HL-60 (cell line): Measurements from ENCODE around the gene PNMA6E.

Experiments
- DNase-seq, 2 experiments: peaks; one replicate each; pipeline ENCODE4 v3.0.0-alpha.2; 2010 to 2020; ENCODE audit warnings: low read depth in 1 of 2, low spot score in 1 of 2
- H3K27ac ChIP-seq: fragments of 250-450 bp; sonication (Bioruptor Pico); replicated peaks from 2 replicates; pipeline ENCODE4 v1.5.1; 2020; ENCODE audit warnings: mild to moderate bottlenecking, moderate library complexity
- H3K27me3 ChIP-seq: fragments of 250-450 bp; sonication (Bioruptor Pico); 2 replicates; pipeline ENCODE4 v1.5.1; 2021; ENCODE audit warnings: mild to moderate bottlenecking, moderate library complexity; ENCODE audit not compliant: insufficient read depth, poor library complexity, severe bottlenecking
- H3K4me3 ChIP-seq: replicated peaks from 2 replicates; pipeline ENCODE4 v1.5.1; 2011; ENCODE audit warnings: mild to moderate bottlenecking, control low read depth, low read length; ENCODE audit not compliant: insufficient read depth
- CTCF ChIP-seq: IDR thresholded peaks from one replicate; pipeline ENCODE4 v1.5.1; 2011; ENCODE audit warnings: low read length, control low read depth, inconsistent platforms; ENCODE audit not compliant: insufficient read depth
- GABPA ChIP-seq: IDR thresholded peaks from 2 replicates; pipeline ENCODE4 v1.6.1; 2012; ENCODE audit warnings: low read depth
- POLR2AphosphoS5 ChIP-seq: IDR thresholded peaks from 2 replicates; pipeline ENCODE4 v1.6.1; 2012; ENCODE audit warnings: low read depth
- REST ChIP-seq: IDR thresholded peaks from 2 replicates; pipeline ENCODE4 v1.6.1; 2012; ENCODE audit warnings: low read depth; ENCODE audit not compliant: insufficient replicate concordance
- SPI1 ChIP-seq: IDR thresholded peaks from 2 replicates; pipeline ENCODE4 v1.6.1; 2012; ENCODE audit warnings: low read depth, mild to moderate bottlenecking, borderline replicate concordance
- long read RNA-seq: library from polyadenylated mRNA; unstranded; transcript quantifications from one replicate; pipeline ENCODE4 v2.0.0, GENCODE V29; 2020

The PNMA6E gene
- long read RNA-seq = 0 reads

GRCh38 chrX:153401133-153401764 lies at the start of gene PNMA6E:
Gene PNMA6E (minus strand): TSS chrX:153401350. CDS start chrX:153398849, 2,501 bp downstream.
- TF ChIP-seq GABPA (no peak), POLR2AphosphoS5 (no peak), CTCF (no peak), SPI1 (no peak), REST (no peak)
- no peak for DNase-seq
- Histone ChIP-seq H3K27me3 (no peaks in the 10 kb centered on the region), H3K4me3 (no peak within 1 kb of the TSS), H3K27ac (no peak within 1 kb of the TSS)

- H3K27me3 ChIP-seq = no peaks in the 10 kb centered on the region
- no peak overlapping the region for H3K4me3 ChIP-seq
- DNase-seq = no peak
- H3K27ac ChIP-seq = no peak overlapping the region
- no peak for TF ChIP-seq SPI1
- no peak for TF ChIP-seq GABPA
- no peak for TF ChIP-seq POLR2AphosphoS5
- no peak for TF ChIP-seq CTCF
- TF ChIP-seq REST = no peak
Measured at GRCh38 chrX:153450949-153451277, 49.8 kb upstream of the PNMA6E start.

GRCh38 chrX:153450114-153450948 lies 49.2 kb upstream of the PNMA6E start:
- DNase-seq = no peak
- Histone ChIP-seq H3K27me3 (no peaks in the 10 kb centered on the region), H3K4me3 (no peak overlapping the region), H3K27ac (no peak overlapping the region)
- no peak for TF ChIP-seq GABPA
- TF ChIP-seq POLR2AphosphoS5 = no peak
- TF ChIP-seq CTCF = no peak
- no peak for TF ChIP-seq SPI1
